ENCODE data around the gene WIPI1.

The WIPI1 gene

DNA sequence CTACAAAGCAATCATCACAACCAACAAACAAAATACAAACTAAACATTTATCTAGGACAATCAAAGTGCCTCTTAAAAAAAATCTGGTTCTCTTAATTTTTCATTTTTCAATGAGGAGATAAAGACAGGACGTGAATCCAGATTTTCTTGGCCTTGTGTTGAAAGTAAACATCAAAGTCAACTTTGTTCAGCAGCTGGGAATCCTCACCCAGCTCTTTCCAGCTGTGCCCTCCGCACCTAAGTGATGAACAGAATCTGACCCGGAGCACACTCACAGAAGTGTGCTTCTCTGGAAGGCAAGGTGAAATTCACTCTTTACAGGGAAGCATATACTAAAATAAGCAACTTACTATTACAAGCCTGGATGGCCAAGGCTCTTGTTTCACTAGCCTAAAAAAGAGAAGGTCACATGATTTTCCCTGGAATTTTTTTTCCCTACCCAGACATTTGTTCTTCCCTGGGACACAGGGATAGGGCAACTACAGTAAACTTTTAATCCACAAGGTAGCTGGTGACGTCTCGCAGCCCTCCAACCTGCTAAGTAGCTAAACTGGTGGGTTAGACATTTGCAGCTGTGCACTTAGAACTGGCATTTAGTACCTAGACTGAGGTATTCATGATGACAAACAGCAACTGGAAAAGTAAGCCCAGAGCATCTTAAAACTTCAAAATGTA lies 3.2 kb downstream of the WIPI1 start:
- TF ChIP-seq, protein P1, sequence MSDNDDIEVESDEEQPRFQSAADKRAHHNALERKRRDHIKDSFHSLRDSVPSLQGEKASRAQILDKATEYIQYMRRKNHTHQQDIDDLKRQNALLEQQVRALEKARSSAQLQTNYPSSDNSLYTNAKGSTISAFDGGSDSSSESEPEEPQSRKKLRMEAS (IDR thresholded peaks at IDR 0.05; ENCODE audit: low read depth, low read length) = no peak
- TF ChIP-seq MYC (IDR thresholded peaks at IDR 0.05; ENCODE audit: low read depth, low read length) (no peak), POLR2A (IDR thresholded peaks at IDR 0.05; ENCODE audit: extremely low read depth, insufficient read length) (no peak)
- TF ChIP-seq, protein P2, sequence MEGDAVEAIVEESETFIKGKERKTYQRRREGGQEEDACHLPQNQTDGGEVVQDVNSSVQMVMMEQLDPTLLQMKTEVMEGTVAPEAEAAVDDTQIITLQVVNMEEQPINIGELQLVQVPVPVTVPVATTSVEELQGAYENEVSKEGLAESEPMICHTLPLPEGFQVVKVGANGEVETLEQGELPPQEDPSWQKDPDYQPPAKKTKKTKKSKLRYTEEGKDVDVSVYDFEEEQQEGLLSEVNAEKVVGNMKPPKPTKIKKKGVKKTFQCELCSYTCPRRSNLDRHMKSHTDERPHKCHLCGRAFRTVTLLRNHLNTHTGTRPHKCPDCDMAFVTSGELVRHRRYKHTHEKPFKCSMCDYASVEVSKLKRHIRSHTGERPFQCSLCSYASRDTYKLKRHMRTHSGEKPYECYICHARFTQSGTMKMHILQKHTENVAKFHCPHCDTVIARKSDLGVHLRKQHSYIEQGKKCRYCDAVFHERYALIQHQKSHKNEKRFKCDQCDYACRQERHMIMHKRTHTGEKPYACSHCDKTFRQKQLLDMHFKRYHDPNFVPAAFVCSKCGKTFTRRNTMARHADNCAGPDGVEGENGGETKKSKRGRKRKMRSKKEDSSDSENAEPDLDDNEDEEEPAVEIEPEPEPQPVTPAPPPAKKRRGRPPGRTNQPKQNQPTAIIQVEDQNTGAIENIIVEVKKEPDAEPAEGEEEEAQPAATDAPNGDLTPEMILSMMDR (IDR thresholded peaks at IDR 0.05; ENCODE audit: low read depth, low read length) = no peak
- DNase-seq (ENCODE audit: low read depth) = no peak
- no peak overlapping the region for H3K4me3 ChIP-seq (ENCODE audit: low read depth, low read length)

DNA sequence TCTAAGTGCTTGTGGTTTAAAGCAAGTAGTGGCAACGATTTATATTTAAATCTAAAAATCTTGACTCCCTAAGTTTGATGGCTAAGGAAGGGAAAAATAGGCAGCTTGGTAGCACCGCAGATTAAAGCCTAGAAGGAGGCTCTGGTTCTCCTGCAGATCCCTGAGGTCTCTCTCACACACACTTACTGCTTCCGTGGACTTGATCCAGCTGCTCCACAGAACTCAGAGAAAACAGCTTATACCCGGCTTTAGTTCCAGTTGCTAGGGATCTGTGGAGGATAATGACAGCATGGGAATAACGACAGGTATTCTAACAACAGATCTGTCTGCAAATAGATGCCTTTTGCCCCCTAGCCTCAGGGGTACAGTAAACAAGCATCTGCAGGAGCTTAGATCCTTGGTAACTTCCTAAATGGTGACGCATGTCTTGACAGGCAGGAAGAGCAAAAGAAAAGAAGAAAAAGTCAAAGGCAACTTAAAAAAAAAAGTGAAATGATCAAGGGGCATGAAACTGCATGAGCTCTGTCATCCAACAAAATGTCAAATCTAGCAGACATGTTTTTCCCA lies 4.5 kb downstream of the WIPI1 start:
- TF ChIP-seq, protein P1 (IDR thresholded peaks at IDR 0.05; ENCODE audit: low read depth, low read length) = no peak
- TF ChIP-seq MYC (IDR thresholded peaks at IDR 0.05; ENCODE audit: low read depth, low read length) (no peak), POLR2A (IDR thresholded peaks at IDR 0.05; ENCODE audit: extremely low read depth, insufficient read length) (no peak)
- TF ChIP-seq, protein P2 (IDR thresholded peaks at IDR 0.05; ENCODE audit: low read depth, low read length) = no peak

DNA sequence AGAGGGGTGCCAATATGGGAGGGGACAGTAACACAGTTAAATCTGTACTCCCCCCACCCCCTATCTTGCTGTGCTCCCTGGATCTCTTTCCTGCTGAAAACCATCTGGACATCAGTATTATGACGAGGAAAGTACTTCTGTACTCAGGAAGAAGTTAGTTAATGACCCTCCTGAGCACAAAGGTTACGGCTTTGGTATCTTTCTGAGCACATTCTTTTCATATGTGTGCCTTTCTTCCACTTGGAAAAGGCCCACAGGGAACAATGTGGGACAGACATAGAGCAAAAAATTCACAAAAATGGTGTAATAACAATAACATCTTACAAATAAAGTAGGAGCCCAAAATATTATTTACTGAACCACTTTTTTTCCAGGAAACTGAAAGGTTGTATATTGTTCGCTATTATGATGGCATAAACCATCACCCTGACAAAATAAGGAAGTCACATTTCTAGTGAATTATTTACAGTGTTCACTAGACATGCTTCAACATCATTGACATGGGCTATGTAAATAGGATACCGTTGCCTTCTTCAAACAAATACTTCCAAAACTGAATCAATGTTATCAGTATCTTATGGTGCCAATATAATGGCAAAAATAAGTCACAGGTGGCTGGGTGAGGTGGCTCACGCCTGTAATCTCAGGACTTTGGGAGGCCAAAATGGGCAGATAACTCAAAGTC lies 5.5 kb downstream of the WIPI1 start:
- H3K4me3 ChIP-seq (ENCODE audit: low read depth, low read length) = no peak overlapping the region
- no peak for DNase-seq (ENCODE audit: low read depth)
- TF ChIP-seq, protein P2 (IDR thresholded peaks at IDR 0.05; ENCODE audit: low read depth, low read length) = no peak
- TF ChIP-seq, protein P1 (IDR thresholded peaks at IDR 0.05; ENCODE audit: low read depth, low read length) = no peak
- TF ChIP-seq MYC (IDR thresholded peaks at IDR 0.05; ENCODE audit: low read depth, low read length) (no peak), POLR2A (IDR thresholded peaks at IDR 0.05; ENCODE audit: extremely low read depth, insufficient read length) (no peak)

More for the DNA sequence above, 4.5 kb downstream of the WIPI1 start:
- H3K4me3 ChIP-seq (ENCODE audit: low read depth, low read length) = no peak overlapping the region
- no peak for DNase-seq (ENCODE audit: low read depth)

DNA sequence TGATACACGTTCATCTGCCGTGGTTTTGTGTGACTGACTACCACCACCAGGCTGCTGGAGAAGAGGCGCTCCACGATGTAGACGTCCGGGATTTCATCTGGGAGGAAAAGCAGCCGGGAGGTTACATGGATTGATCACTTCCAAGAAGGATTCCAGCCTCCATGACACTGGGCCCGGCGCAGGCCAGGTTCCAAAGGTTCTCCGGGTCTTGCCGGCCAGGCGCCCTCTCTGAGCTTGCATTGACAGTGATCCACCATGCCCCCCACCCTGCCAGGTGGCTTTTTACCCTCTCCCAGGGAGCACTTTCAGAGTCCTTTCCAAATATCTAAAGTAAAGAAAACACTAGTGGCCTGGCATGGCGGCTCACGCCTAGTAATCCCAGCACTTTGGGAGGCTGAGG lies 6.5 kb downstream of the WIPI1 start:
- TF ChIP-seq, protein P2 (IDR thresholded peaks at IDR 0.05; ENCODE audit: low read depth, low read length) = no peak
- TF ChIP-seq POLR2A (IDR thresholded peaks at IDR 0.05; ENCODE audit: extremely low read depth, insufficient read length) = no peak
- DNase-seq (ENCODE audit: low read depth) = no peak
- H3K4me3 ChIP-seq (ENCODE audit: low read depth, low read length) = no peak overlapping the region

DNA sequence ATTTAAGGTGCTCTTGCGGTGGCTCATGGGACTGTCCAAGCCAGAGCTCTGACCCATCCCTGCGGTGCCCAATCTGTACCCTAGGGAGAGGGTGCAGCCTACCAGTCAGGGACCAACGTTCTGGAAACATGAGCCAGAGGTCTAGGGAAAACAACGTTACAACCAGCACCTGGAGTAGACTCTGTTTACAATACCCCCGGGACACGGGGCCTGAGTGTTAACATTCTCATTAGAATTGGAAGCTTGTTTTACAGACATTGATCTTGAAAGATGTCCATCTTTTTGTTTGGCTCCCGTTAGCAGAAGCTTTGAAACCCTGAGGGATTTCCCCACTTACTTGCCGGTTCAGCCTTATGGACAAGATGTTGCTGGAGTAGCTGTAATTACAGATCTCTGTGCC lies 6.9 kb downstream of the WIPI1 start:
- TF ChIP-seq, protein P2 (IDR thresholded peaks at IDR 0.05; ENCODE audit: low read depth, low read length) = no peak
- TF ChIP-seq, protein P1 (IDR thresholded peaks at IDR 0.05; ENCODE audit: low read depth, low read length) = no peak
- TF ChIP-seq POLR2A (IDR thresholded peaks at IDR 0.05; ENCODE audit: extremely low read depth, insufficient read length) (no peak), MYC (IDR thresholded peaks at IDR 0.05; ENCODE audit: low read depth, low read length) (no peak)
- H3K4me3 ChIP-seq (ENCODE audit: low read depth, low read length) = no peak overlapping the region
- DNase-seq (ENCODE audit: low read depth) = no peak

Data from NB4 (cell line).